BJ (cell line): Measurements from ENCODE around the gene EMC6. TPM values are rescaled to one million over a fixed set of nuclear protein-coding genes. Genes with fewer than 3 reads are reported as not detected.

ENCODE experiments used
- CTCF ChIA-PET: fragments of 350-600 bp; formaldehyde crosslinking; extraction: SDS; loops from one replicate; lab custom pipeline; 2021; ENCODE audit warnings: antibody characterized with exemption, inconsistent platforms; lab: Yijun Ruan, JAX
- POLR2A ChIA-PET: fragments of 300-600 bp; sonication (Branson Sonifier 250); formaldehyde crosslinking; extraction: SDS; loops from one replicate; lab custom pipeline; 2021; ENCODE audit warnings: antibody characterized with exemption; lab: Charles Lee
- DNase-seq: peaks from one replicate; pipeline ENCODE4 v3.0.0-alpha.2; 2011; ENCODE audit warnings: low read depth
- H3K27me3 ChIP-seq: 2 replicates; pipeline ENCODE4 v1.6.0; 2011; ENCODE audit warnings: low read length; ENCODE audit not compliant: control insufficient read depth, insufficient read depth
- H3K36me3 ChIP-seq: 2 replicates; pipeline ENCODE4 v1.5.1; 2011; ENCODE audit warnings: low read length; ENCODE audit not compliant: control insufficient read depth, insufficient read depth
- H3K4me3 ChIP-seq: 2 replicates; pipeline ENCODE4 v1.5.1; 2011; ENCODE audit warnings: low read depth, mild to moderate bottlenecking, control low read depth, low read length
- CTCF ChIP-seq: IDR thresholded peaks from 2 replicates; pipeline ENCODE4 v1.5.1; 2011; ENCODE audit warnings: low read depth, mild to moderate bottlenecking, control low read depth, inconsistent platforms, low read length, moderate library complexity; ENCODE audit not compliant: insufficient read depth
- polyA plus RNA-seq: library from polyadenylated mRNA; depleted of rRNA; stranded (reverse); fragments of >200 nt; gene quantifications from 2 replicates; pipeline ENCODE4 v1.2.3, GENCODE V29; 2011

EMC6 gene
- polyA plus RNA-seq, 1 experiment = 38.6 TPM

- H3K36me3 ChIP-seq = no peaks in the 10 kb centered on the region
- H3K4me3 ChIP-seq = peak overlapping the region; percentile 96
- ChIA-PET POLR2A (no interaction called here), CTCF (interaction anchor here (1.3 kb wide), 1 partner anchor 11 kb away, joined by 5 read pairs; no protein-coding TSS in a partner anchor)
- DNase-seq = no peak
- TF ChIP-seq CTCF = no peak
- no peaks in the 10 kb centered on the region for H3K27me3 ChIP-seq
These were observed 31.7 kb upstream of the EMC6 start for GRCh38 chr17:3636908-3637373.

GRCh38 chr17:3639981-3640596, 28.5 kb upstream of the EMC6 start:
- Histone ChIP-seq H3K27me3 (no peaks in the 10 kb centered on the region), H3K36me3 (no peaks in the 10 kb centered on the region), H3K4me3 (no peak overlapping the region)
- ChIA-PET POLR2A (no interaction called here), CTCF (interaction anchor here (0.9 to 1.1 kb wide), 3 partner anchors 9 to 28 kb away, joined by 3 to 4 read pairs (median 4); no protein-coding TSS in a partner anchor)
- TF ChIP-seq CTCF = no peak
- DNase-seq = no peak

- 0 out of 2 replicates have a peak, but pooled peaks cover 1% of the 10 kb centered on the region for H3K36me3 ChIP-seq
- ChIA-PET POLR2A (no interaction called here), CTCF (no interaction called here)
- H3K4me3 ChIP-seq = no peak overlapping the region
- no peaks in the 10 kb centered on the region for H3K27me3 ChIP-seq
- DNase-seq = no peak
- no peak for TF ChIP-seq CTCF
These were observed 27.6 kb upstream of the EMC6 start for GRCh38 chr17:3641014-3641413.

GRCh38 chr17:3641717-3642486, 26.7 kb upstream of the EMC6 start:
- no peak for DNase-seq
- Histone ChIP-seq H3K36me3 (peaks cover 3% of the 10 kb centered on the region; the same call in 1 of the 2 replicates), H3K27me3 (no peaks in the 10 kb centered on the region), H3K4me3 (no peak overlapping the region)
- ChIA-PET CTCF (interaction anchor here (1.6 kb wide), 1 partner anchor 593 kb away, joined by 5 read pairs; no protein-coding TSS in a partner anchor), POLR2A (no interaction called here)
- no peak for TF ChIP-seq CTCF

GRCh38 chr17:3643889-3644349, 24.7 kb upstream of the EMC6 start:
- ChIA-PET POLR2A (no interaction called here), CTCF (interaction anchor here (1.0 kb wide), 1 partner anchor 39 kb away, joined by 3 read pairs; no protein-coding TSS in a partner anchor)
- no peaks in the 10 kb centered on the region for H3K27me3 ChIP-seq
- TF ChIP-seq CTCF = no peak
- no peak overlapping the region for H3K4me3 ChIP-seq
- no peak for DNase-seq
- H3K36me3 ChIP-seq = peaks cover 6% of the 10 kb centered on the region
